Ecto neural progenitor cell (in vitro differentiated cells): ENCODE data around the gene STARD3NL.
"Not testable (repeated sequence)": the region's sequence is repeated elsewhere in the genome, so short reads cannot be mapped to it uniquely, and the experiment has no call there.

Source experiments
- DNase-seq: peaks from one replicate; pipeline ENCODE4 v3.0.0-alpha.2; 2018; ENCODE audit warnings: low spot score

Gene STARD3NL

GRCh38 chr7:38223306-38223705 lies 45.3 kb downstream of the STARD3NL start:
- no peak for DNase-seq

DNA sequence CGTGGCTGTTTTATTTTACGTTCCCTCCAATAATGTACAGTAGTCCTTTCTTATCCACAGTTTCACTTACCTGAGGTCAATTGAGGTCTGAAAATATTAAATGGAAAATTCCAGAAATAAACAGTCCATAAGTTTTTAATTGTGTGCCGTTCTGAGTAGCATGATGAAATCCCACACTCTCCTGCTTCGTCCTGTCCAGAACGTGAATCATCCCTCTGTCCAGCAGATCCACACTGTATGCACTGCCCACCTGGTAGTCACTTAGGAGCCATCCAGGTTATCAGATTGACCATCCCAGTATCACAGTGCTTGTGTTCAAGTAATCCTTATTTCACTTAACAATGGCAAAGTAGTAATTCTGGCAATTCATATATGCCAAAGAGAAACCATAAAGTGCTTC lies 46.3 kb downstream of the STARD3NL start:
- no peak for DNase-seq

- no peak for DNase-seq
These were observed 51.3 kb downstream of the STARD3NL start for GRCh38 chr7:38229386-38229785.

- DNase-seq, result no peak
These were observed 52.0 kb downstream of the STARD3NL start for GRCh38 chr7:38229884-38230642.

DNA sequence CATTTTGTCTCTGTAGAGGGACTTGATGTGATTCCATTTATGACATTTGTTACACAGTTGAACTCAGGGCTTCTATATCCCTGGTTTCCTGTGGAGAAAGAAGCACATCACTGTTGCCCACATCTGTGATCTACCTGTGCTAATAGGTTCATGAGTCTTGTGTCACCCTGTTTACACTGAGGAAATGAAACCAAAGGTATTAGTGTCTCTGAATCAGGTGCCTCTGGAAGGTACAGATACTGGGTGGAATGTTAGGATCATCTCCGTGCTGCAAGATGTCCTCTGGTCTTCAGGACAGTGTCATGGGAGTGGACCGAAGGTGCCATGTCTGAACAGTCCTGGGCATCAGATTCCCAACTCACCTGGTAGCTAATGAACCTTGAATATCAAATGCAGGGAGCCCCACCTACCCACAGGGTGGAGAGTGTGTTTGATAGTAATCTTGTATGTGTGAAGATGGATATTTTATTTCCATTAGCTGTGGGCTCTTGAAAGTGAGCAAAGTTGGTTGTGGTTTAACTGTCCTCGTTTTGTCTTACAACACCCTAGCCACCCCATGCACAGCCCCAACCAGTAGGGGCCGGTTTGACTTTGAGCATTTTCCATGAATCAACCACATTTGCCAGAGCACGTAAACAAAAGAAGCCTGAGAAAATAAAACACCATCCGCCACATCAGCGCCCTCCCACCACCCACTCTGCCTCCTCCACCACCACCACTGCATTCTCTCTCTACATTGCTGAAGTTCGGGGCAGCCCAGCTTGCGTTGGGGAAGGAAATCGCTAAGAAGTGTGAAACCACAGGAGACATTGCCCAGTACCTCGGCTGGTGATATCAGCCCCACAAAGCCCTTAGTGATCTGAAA lies 54.7 kb downstream of the STARD3NL start:
- no peak for DNase-seq

DNA sequence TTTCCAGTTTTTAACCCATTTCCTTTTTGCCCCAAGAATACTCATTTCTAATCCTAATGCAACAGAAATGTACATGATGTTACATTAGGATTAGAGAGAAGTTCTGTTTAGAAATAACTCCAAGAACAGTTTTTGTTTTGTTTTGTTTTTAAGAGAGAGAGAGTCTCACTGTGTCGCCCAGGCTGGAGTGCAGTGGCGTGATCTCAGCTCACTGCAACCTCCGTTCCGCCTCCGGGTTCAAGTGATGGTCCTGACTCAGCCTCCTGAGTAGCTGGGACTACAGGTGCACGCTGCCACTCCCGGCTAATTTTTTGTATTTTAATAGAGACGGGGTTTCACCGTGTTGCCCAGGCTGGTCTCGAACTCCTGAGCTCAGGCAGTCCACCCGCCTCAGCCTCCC lies 56.7 kb downstream of the STARD3NL start:
- DNase-seq, result not testable (repeated sequence)

DNA sequence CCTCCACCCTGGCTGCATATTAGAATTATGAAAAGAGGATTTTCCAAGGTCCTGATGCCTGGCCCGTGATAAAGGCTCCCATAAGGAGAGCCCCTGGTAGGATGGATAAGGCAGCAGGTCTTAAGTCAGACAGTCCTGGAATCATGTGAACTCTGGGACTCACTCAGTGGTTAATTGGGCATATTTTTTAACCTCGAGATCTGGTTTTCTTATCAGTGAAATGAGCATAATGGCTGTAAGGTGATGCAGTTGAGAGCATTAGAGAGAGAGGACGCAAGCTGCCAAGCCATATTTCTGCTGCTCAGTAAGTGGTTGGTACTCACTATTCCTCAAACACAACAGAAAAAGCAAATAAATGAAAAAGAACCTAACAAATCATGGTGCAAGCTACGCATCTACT lies 57.6 kb downstream of the STARD3NL start:
- DNase-seq, result no peak

DNA sequence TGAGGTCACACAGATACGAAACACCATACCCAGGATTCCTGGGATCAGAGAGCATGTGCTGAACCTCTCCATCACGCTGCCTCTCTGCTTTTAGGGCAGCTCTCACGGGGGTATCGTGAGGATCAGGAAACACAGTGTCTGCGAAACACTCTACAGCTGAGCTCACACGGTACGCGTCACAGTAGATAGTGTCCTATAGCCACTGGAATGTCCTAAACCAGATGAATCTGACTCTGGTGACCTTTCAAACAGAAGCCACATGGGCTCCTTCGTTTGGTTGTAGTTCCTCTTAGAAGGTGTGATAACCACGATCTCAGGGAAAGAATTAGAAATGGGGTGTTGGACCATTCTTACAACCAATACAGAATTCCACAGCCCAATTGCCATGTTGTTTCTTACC lies 61.1 kb downstream of the STARD3NL start:
- not testable (repeated sequence) for DNase-seq

- DNase-seq, result no peak
These were observed 63.0 kb downstream of the STARD3NL start for GRCh38 chr7:38241071-38241470.

- no peak for DNase-seq
These were observed 64.8 kb downstream of the STARD3NL start for GRCh38 chr7:38242814-38243213.

- not testable (repeated sequence) for DNase-seq
These were observed 65.3 kb downstream of the STARD3NL start for GRCh38 chr7:38243345-38243744.

GRCh38 chr7:38244516-38244915 lies 66.5 kb downstream of the STARD3NL start:
- DNase-seq, result no peak

- no peak for DNase-seq
These were observed 67.4 kb downstream of the STARD3NL start for GRCh38 chr7:38245409-38245977.

DNA sequence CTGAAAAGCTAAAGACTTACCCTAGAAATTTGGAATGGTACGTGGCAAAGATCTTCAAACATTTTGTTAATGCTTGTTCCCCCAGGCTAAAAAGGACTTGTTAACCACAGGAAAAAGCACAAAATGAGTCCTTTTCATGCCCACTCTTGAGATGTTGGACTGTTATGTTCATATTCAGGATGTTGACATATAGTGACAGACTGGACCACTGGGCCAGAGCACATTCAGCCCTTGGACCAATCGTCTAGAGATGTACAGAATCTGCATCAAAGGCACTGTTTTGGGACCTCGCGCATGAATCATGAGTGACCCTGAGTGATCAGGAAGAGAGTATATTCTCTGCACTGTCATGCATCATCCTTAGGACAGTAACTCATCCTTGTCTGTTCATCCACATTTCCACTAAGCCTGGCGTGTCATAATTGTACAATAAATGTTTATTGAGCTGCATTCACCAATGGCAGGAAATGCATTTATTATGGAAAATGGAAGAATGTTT lies 70.1 kb downstream of the STARD3NL start:
- no peak for DNase-seq

DNA sequence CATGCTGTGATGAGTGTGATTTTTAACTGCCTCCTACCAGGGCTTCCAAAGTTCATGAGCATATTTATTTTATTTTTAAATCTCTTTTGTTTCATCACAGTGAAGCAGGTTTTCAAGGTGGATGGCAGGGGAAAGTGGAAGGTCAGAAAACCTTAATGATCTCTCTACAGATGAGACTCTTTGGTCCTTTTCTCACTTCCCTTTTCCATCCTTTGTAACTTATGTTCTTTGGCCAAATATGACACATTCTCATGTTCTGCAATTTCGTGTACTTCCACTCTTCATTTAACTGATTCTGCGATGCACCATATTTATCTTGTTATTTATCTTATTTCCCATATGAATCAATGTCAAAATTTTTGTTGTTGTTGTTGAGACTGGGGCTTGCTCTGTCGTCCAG lies 71.8 kb downstream of the STARD3NL start:
- not testable (repeated sequence) for DNase-seq

- DNase-seq, result no peak
These were observed 79.3 kb downstream of the STARD3NL start for GRCh38 chr7:38257350-38257677.

- not testable (repeated sequence) for DNase-seq
These were observed 81.1 kb downstream of the STARD3NL start for GRCh38 chr7:38259157-38259556.

DNA sequence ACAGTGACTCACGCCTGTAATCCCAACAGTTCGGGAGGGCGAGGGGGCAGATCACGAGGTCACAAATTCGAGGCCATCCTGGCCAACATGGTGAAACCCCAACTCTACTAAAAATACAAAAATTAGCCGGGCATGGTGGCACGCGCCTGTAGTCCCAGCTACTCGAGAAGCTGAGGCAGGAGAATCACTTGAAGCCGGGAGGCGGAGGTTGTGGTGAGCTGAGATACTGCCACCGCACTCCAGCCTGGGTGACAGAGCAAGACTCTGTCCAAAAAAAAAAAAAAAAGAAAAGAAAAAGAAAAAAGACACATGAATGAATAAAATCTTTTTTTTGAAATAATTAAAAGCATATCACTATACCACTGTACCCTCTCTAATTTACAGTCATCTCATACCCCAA lies 83.6 kb downstream of the STARD3NL start:
- not testable (repeated sequence) for DNase-seq

DNA sequence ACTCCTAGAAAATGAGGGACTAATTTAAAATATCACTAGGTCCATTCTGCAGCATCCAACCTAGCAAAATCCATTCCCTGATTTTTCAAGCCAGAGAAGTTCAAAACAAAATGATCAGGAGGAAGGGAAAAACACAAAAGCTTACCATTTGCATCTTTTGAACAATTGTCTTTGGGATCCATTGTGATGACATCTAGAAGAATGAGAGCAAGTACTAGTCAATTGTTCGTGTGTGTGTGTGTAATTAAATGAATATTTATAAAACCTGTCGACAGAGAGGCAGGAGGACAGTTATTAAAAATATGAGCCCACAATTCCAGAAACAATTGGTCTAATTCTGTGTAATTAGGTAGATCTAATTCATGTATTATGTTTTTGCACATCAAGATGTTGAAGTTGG lies 84.0 kb downstream of the STARD3NL start:
- not testable (repeated sequence) for DNase-seq

DNA sequence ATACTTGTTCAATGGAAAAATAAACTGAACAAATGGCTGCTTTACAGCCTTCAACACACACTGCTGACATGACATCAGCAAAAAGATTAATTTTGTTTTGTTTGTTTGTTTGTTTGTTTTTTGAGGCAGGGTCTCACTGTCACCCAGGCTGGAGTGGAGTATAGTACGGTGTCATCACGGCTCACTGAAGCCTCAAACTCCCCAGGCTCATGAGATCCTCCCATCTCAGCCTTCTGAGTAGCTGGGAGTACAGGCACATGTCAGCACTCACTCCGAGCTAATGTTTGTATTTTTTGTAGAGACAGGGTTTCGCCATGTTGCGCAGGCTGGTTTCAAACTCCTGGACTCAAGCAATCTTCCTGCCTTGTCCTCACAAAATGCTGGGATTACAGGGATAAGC lies 84.5 kb downstream of the STARD3NL start:
- DNase-seq, result no peak

GRCh38 chr7:38263274-38263673 lies 85.2 kb downstream of the STARD3NL start:
- not testable (repeated sequence) for DNase-seq

DNA sequence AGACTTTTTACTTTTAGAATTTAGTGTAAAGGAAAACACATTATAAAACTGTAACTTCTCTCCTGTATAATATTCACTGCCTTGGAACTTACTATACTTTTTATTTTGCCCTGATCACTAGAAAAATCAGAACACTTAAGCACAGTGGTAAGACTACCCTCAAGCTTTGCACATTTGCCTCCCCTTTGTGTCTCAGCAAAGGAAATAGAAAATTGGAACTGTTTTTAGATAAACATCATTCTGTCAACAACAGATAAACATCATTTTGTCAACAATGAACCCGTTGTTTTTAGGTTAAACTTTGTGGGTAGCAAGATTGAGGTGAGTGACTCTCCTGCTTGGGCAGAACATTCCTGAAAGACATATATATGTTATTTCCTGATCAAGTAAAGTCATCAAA lies 86.6 kb downstream of the STARD3NL start:
- DNase-seq, result not testable (repeated sequence)

DNA sequence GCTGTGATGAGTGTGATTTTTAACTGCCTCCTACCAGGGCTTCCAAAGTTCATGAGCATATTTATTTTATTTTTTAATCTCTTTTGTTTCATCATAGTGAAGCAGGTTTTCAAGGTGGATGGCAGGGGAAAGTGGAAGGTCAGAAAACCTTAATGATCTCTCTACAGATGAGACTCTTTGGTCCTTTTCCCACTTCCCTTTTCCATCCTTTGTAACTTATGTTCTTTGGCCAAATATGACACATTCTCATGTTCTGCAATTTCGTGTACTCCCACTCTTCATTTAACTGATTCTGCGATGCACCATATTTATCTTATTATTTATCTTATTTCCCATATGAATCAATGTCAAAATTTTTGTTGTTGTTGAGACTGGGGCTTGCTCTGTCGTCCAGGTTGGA lies 87.9 kb downstream of the STARD3NL start:
- not testable (repeated sequence) for DNase-seq
